ENCODE data around the gene OSBPL1A.

Gene OSBPL1A

GRCh38 chr18:24397694-24398368 is at the start of gene OSBPL1A:
OSBPL1A (minus strand) TSS chr18:24397824; CDS start chr18:24377533, 20,291 bp downstream.
- peak; percentile 50 to 86 (median 65) for DNase-seq (ENCODE audit: low read depth in 3 of 3)

GRCh38 chr18:24446953-24447538 is 49.4 kb upstream of the OSBPL1A start:
- DNase-seq (ENCODE audit: low read depth in 3 of 3): no peak

GRCh38 chr18:24446453-24446852 is 48.8 kb upstream of the OSBPL1A start:
- no peak for DNase-seq (ENCODE audit: low read depth in 3 of 3)

- DNase-seq (ENCODE audit: low read depth in 3 of 3): no peak
These were observed 46.2 kb upstream of the OSBPL1A start for GRCh38 chr18:24443870-24444269.

GRCh38 chr18:24436939-24437338 is 39.3 kb upstream of the OSBPL1A start:
- no peak for DNase-seq (ENCODE audit: low read depth in 3 of 3)

GRCh38 chr18:24432618-24433017 is 35.0 kb upstream of the OSBPL1A start:
- no peak for DNase-seq (ENCODE audit: low read depth in 3 of 3)

GRCh38 chr18:24429188-24429587 is 31.6 kb upstream of the OSBPL1A start:
- no peak for DNase-seq (ENCODE audit: low read depth in 3 of 3)

- DNase-seq (ENCODE audit: low read depth in 3 of 3): no peak
These were observed 31.1 kb upstream of the OSBPL1A start for GRCh38 chr18:24428709-24429108.

- no peak for DNase-seq (ENCODE audit: low read depth in 3 of 3)
These were observed 29.9 kb upstream of the OSBPL1A start for GRCh38 chr18:24427484-24427883.

- DNase-seq (ENCODE audit: low read depth in 3 of 3): peak; percentile 53 to 75 (median 68)
These were observed 29.0 kb upstream of the OSBPL1A start, which contains the start of gene IMPACT for GRCh38 chr18:24426398-24427294. IMPACT (plus strand) TSS chr18:24426670; CDS start chr18:24426757, 87 bp downstream.

- DNase-seq (ENCODE audit: low read depth in 3 of 3): no peak
These were observed 28.4 kb upstream of the OSBPL1A start for GRCh38 chr18:24426073-24426397.

- no peak for DNase-seq (ENCODE audit: low read depth in 3 of 3)
These were observed 24.2 kb upstream of the OSBPL1A start for GRCh38 chr18:24421831-24422230.

GRCh38 chr18:24420551-24420950 is 22.9 kb upstream of the OSBPL1A start:
- DNase-seq (ENCODE audit: low read depth in 3 of 3): no peak

GRCh38 chr18:24417480-24417879 is 19.9 kb upstream of the OSBPL1A start:
- DNase-seq (ENCODE audit: low read depth in 3 of 3): no peak

GRCh38 chr18:24414349-24415003 is 16.9 kb upstream of the OSBPL1A start:
- DNase-seq (ENCODE audit: low read depth in 3 of 3): peak in 1 of 3 experiments; percentile 30

- no peak for DNase-seq (ENCODE audit: low read depth in 3 of 3)
These were observed 15.5 kb upstream of the OSBPL1A start for GRCh38 chr18:24413148-24413547.

- DNase-seq (ENCODE audit: low read depth in 3 of 3): no peak
These were observed 10.9 kb upstream of the OSBPL1A start for GRCh38 chr18:24408496-24408895.

GRCh38 chr18:24404591-24404990 is 7.0 kb upstream of the OSBPL1A start:
- DNase-seq (ENCODE audit: low read depth in 3 of 3): no peak

GRCh38 chr18:24403076-24403475 is 5.5 kb upstream of the OSBPL1A start:
- no peak for DNase-seq (ENCODE audit: low read depth in 3 of 3)

- no peak for DNase-seq (ENCODE audit: low read depth in 3 of 3)
These were observed 4.7 kb upstream of the OSBPL1A start for GRCh38 chr18:24402209-24402785.

GRCh38 chr18:24400587-24400986 is 3.0 kb upstream of the OSBPL1A start:
- no peak for DNase-seq (ENCODE audit: low read depth in 3 of 3)

GRCh38 chr18:24398540-24398939 is 916 bp upstream of the OSBPL1A start:
- no peak for DNase-seq (ENCODE audit: low read depth in 3 of 3)

Data from stimulated activated CD4-positive, alpha-beta T cell treated with anti-CD3 and anti-CD28 coated beads, TNF-alpha, amount 100 ng/mL, for 24 hours (primary cell).